ENCODE results near the gene CALCOCO2.

GRCh38 chr17:48893646-48894508 lies 63.0 kb downstream of the CALCOCO2 start:
- TF ChIP-seq POLR2A (IDR thresholded peaks at IDR 0.05), result no peak
- TF ChIP-seq, protein P1, sequence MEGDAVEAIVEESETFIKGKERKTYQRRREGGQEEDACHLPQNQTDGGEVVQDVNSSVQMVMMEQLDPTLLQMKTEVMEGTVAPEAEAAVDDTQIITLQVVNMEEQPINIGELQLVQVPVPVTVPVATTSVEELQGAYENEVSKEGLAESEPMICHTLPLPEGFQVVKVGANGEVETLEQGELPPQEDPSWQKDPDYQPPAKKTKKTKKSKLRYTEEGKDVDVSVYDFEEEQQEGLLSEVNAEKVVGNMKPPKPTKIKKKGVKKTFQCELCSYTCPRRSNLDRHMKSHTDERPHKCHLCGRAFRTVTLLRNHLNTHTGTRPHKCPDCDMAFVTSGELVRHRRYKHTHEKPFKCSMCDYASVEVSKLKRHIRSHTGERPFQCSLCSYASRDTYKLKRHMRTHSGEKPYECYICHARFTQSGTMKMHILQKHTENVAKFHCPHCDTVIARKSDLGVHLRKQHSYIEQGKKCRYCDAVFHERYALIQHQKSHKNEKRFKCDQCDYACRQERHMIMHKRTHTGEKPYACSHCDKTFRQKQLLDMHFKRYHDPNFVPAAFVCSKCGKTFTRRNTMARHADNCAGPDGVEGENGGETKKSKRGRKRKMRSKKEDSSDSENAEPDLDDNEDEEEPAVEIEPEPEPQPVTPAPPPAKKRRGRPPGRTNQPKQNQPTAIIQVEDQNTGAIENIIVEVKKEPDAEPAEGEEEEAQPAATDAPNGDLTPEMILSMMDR (IDR thresholded peaks at IDR 0.05), result no peak

All from heart left ventricle (tissue), 13 donors.